Fibroblast of pulmonary artery (primary cell): ENCODE measurements around the gene TIAM2.

Experiments used
- DNase-seq: peaks from one replicate; pipeline ENCODE4 v3.0.0-alpha.2; 2010; ENCODE audit warnings: low read depth
- H3K4me3 ChIP-seq: replicated peaks from 2 replicates; pipeline ENCODE4 v1.5.1; 2011; ENCODE audit warnings: low read depth, mild to moderate bottlenecking, control low read depth, low read length, moderate library complexity
- CTCF ChIP-seq: IDR thresholded peaks from 2 replicates; pipeline ENCODE4 v1.5.1; 2011; ENCODE audit warnings: mild to moderate bottlenecking, control low read depth, low read length, inconsistent platforms; ENCODE audit errors: missing control alignments

TIAM2 gene

DNA sequence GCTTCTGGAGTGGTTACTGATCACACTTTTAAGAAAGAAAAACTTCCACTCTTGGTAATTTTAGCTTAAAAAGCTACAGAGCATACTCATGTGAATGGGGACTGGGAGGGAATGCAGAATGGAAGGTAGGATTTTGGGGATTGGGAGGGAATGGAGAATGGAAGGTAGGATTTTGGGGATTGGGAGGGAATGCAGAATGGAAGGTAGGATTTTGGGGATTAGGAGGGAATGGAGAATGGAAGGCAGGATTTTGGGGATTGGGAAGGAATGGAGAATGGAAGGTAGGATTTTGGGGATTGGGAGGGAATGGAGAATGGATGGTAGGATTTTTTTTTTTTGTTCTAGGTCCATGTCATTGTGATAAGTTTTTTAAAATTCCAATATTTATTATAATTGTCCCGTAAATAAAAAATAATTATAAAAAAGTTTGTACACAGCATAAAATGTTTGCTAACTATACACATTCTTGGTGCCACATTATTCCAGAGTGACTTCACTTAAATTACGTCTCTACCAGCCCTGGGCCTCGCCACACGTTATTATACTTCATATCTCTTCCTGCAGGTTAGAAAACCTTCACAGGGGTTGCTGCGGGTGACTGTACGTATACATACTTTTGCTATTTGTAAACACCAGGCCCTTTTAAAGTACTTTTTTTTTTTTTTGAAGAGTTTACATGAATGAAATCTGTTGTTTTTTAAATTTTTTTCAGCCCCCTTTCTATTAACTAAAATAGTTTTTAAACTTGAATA, 127.3 kb downstream of the TIAM2 start:
- H3K4me3 ChIP-seq = no peak overlapping the region
- TF ChIP-seq CTCF = no peak
- no peak for DNase-seq

DNA sequence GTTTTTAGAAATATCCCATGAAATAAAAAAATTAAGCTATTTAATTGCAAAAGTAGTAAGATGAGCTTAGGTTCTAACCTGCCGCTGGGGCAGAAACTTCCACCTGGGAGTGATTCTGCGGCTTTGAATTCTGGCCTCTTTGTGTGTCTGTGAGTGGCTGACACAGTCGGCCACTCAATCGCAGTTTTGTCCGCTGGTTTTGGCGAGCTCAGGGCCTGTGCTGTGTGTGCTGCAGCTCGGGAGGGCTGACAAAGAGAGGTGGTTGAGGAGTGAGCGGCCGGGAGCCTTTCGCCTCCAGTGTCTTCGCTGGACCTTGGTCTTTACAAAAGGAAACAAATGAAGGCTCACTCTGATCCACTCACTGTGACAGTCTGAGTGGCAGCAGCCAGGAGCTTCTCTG, 128.4 kb downstream of the TIAM2 start:
- no peak for TF ChIP-seq CTCF
- H3K4me3 ChIP-seq = no peak overlapping the region
- DNase-seq = no peak

DNA sequence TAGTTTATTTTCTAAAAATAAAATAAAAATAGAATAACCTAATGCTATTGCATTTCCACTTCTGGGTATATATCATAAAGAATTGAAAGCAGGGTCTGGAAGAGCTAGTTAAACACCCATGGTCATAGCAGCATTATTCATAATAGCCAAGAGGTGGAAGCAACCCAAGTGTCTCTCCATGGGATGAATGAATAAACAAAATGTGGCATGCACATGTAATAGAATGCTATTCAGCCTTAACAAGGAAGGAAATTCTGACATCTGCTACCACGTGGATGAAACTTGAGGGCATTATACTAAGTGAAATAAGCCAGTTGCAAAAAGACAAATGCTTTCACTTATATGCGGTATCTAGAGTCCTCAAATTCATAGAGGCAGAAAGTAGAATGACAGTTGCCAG, 130.8 kb downstream of the TIAM2 start:
- DNase-seq = no peak
- H3K4me3 ChIP-seq = no peak overlapping the region
- TF ChIP-seq CTCF = no peak

DNA sequence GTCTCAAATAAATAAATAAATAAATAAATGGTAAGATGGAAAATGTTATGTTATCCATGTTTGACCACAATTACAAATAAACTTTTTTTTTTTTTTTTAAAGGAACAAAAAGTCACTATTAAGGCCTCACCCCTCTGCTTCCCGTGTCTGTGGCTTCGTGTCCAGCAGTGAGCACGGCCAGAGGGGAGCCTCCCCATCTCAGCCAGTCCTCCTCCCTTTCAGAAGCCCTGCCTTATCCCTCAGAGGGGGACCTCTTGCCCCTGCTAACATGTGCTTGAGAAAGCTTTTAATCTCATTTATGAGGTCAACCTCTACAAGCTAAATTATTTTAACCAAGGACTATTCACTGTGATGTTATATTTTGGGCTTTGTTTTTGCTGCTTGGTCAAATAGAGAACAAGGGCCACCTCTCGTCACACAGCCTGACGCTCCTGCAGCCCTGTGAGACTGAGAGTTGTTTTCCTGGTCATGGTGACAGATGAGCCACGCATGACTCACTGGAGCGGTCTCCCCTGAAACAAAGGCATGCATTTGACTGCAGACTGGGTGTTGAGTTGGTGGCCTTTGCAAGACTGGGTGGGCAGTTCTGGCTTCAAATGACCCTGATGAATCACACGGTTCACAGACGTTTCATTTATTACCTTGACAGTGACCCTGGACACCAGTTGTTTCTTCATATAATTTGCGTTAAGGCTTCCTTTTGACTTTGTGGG, 131.8 kb downstream of the TIAM2 start:
- TF ChIP-seq CTCF = no peak
- no peak overlapping the region for H3K4me3 ChIP-seq
- peak; percentile 67 for DNase-seq

DNA sequence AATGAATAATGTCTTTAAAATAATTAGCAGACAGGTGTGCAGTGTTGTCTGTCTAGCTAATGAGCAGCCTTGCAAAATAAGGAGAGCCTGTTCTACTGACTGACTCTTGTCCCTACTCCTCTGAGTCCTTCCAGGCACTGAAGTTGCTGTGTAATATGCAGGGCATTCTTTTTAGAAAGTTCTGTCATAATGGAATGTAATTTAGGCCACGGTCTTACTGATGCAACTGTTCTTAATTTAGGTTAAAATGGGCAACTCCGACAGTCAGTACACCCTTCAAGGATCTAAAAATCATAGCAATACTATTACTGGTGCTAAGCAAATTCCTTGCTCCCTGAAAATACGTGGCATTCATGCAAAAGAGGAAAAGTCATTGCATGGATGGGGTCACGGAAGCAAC, 133.9 kb downstream of the TIAM2 start:
- no peak for TF ChIP-seq CTCF
- no peak for DNase-seq
- no peak overlapping the region for H3K4me3 ChIP-seq

DNA sequence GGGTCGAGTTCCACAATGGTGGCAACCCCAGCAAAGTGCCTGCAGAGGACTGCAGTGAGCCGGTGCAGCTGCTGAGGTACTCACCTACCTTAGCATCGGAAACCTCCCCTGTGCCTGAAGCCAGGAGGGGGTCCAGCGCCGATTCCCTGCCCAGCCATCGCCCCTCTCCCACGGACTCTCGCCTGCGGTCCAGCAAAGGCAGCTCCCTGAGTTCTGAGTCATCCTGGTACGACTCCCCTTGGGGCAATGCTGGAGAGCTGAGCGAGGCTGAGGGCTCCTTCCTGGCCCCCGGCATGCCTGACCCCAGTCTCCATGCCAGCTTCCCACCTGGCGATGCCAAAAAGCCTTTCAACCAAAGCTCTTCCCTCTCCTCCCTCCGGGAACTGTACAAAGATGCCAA, 134.6 kb downstream of the TIAM2 start:
- DNase-seq = no peak
- TF ChIP-seq CTCF = no peak
- H3K4me3 ChIP-seq = no peak overlapping the region
